ENCODE data around the gene SLC2A11. TPM values are rescaled to one million over a fixed set of nuclear protein-coding genes. Genes with fewer than 3 reads are reported as not detected.
"Not testable (repeated sequence)": the region's sequence is repeated elsewhere in the genome, so short reads cannot be mapped to it uniquely, and the experiment has no call there.

Gene SLC2A11
- total RNA-seq, 2 donors from 2014 or later: 15.1 to 27.0 TPM

GRCh38 chr22:23915290-23915689 lies 57.6 kb downstream of the SLC2A11 start:
- TF ChIP-seq POLR2AphosphoS5 (IDR thresholded peaks at IDR 0.05) (no peak), POLR2A (IDR thresholded peaks at IDR 0.05) (no peak)
- TF ChIP-seq, protein P1, sequence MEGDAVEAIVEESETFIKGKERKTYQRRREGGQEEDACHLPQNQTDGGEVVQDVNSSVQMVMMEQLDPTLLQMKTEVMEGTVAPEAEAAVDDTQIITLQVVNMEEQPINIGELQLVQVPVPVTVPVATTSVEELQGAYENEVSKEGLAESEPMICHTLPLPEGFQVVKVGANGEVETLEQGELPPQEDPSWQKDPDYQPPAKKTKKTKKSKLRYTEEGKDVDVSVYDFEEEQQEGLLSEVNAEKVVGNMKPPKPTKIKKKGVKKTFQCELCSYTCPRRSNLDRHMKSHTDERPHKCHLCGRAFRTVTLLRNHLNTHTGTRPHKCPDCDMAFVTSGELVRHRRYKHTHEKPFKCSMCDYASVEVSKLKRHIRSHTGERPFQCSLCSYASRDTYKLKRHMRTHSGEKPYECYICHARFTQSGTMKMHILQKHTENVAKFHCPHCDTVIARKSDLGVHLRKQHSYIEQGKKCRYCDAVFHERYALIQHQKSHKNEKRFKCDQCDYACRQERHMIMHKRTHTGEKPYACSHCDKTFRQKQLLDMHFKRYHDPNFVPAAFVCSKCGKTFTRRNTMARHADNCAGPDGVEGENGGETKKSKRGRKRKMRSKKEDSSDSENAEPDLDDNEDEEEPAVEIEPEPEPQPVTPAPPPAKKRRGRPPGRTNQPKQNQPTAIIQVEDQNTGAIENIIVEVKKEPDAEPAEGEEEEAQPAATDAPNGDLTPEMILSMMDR (IDR thresholded peaks at IDR 0.05): no peak
- H3K9me3 ChIP-seq: no peaks in the 10 kb centered on the region
- intact Hi-C loops (cut with DNase I): no loop called here
- DNase-seq (ENCODE audit: low spot score): no peak
- WGBS: 81% methylated on average over 3 of the region's 3 CpGs
- H3K27me3 ChIP-seq (replicated peaks; ENCODE audit: insufficient read depth): no peaks in the 10 kb centered on the region
- H3K27ac ChIP-seq: no peak overlapping the region
- no peaks in the 10 kb centered on the region for H3K36me3 ChIP-seq
- H3K4me3 ChIP-seq: no peak overlapping the region
- no peaks in the 10 kb centered on the region for H3K4me1 ChIP-seq (replicated peaks)

DNA sequence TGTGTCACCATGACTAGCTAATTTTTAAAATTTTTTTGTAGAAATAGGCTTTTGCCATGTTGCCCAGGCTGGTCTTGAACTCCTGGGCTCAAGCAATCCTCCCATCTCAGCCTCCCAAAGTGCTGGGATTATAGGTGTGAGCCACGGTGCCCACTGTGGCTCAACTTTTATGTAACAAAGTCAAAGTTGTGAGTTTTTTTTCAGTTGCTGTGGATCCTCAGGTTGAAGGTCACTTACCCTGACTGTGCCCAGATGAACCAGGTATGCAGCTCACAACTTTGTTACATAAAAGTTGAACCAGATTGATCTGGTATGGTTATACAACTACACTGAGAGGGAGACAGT lies 62.6 kb downstream of the SLC2A11 start:
- intact Hi-C loops (cut with DNase I); H3K4me1 ChIP-seq (replicated peaks); H3K9me3 ChIP-seq; DNase-seq (ENCODE audit: low spot score); H3K36me3 ChIP-seq; H3K4me3 ChIP-seq; H3K27ac ChIP-seq; H3K27me3 ChIP-seq (replicated peaks; ENCODE audit: insufficient read depth): not testable (repeated sequence)
- 96% methylated on average over 1 of the region's 1 CpG for WGBS

DNA sequence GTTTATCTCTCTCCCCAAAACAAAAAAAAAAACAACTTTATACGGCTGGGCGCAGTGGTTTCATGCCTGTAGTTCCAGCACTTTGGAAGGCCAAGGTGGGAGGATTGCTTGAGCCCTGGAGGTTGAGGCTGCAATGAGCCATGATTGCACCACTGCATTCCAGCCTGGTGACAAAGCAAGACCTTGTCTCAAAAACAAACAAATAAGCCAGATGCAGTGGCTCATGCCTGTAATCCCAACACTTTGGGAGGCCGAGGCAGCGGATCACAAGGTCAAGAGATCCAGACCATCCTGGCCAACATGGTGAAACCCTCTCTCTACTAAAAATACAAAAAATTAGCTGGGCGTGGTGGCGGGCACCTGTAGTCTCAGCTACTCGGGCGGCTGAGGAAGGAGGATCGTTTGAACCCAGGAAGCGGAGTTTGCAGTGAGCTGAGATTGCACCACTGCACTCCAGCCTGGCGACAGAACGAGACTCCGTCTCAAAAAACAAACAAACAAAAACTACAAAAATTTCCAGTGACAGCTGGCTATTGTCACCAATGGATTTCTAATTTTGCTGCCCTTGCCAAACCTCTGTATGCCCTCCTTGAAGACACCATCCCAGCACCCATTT lies 64.0 kb downstream of the SLC2A11 start:
- H3K27ac ChIP-seq; H3K4me3 ChIP-seq; DNase-seq (ENCODE audit: low spot score); intact Hi-C loops (cut with DNase I); H3K36me3 ChIP-seq; H3K4me1 ChIP-seq (replicated peaks); H3K27me3 ChIP-seq (replicated peaks; ENCODE audit: insufficient read depth); H3K9me3 ChIP-seq: not testable (repeated sequence)
- WGBS: 82% methylated on average over 13 of the region's 13 CpGs

GRCh38 chr22:23922921-23923320 lies 65.2 kb downstream of the SLC2A11 start:
- no peak for DNase-seq (ENCODE audit: low spot score)
- H3K27me3 ChIP-seq (replicated peaks; ENCODE audit: insufficient read depth): no peaks in the 10 kb centered on the region
- no peaks in the 10 kb centered on the region for H3K9me3 ChIP-seq
- H3K4me3 ChIP-seq: no peak overlapping the region
- TF ChIP-seq POLR2A (IDR thresholded peaks at IDR 0.05): no peak
- TF ChIP-seq, protein P1 (IDR thresholded peaks at IDR 0.05): no peak
- no peak for TF ChIP-seq POLR2AphosphoS5 (IDR thresholded peaks at IDR 0.05)
- intact Hi-C loops (cut with DNase I): no loop called here
- no peaks in the 10 kb centered on the region for H3K36me3 ChIP-seq
- H3K27ac ChIP-seq: no peak overlapping the region
- WGBS: 66% methylated on average over 2 of the region's 2 CpGs
- H3K4me1 ChIP-seq (replicated peaks): no peaks in the 10 kb centered on the region

- WGBS: 78% methylated on average over 6 of the region's 6 CpGs
- no peak overlapping the region for H3K27ac ChIP-seq
- H3K4me1 ChIP-seq (replicated peaks): no peaks in the 10 kb centered on the region
- no peaks in the 10 kb centered on the region for H3K9me3 ChIP-seq
- intact Hi-C loops (cut with DNase I): loop anchor here (5.0 kb wide), 1 partner anchor 47 kb away; the partner anchor contains the start of gene DDT
- no peaks in the 10 kb centered on the region for H3K27me3 ChIP-seq (replicated peaks; ENCODE audit: insufficient read depth)
- TF ChIP-seq POLR2AphosphoS5 (IDR thresholded peaks at IDR 0.05): no peak
- no peak for TF ChIP-seq POLR2A (IDR thresholded peaks at IDR 0.05)
- no peak for DNase-seq (ENCODE audit: low spot score)
- no peaks in the 10 kb centered on the region for H3K36me3 ChIP-seq
- H3K4me3 ChIP-seq: no peak overlapping the region
Observed at GRCh38 chr22:23925020-23925606, 67.4 kb downstream of the SLC2A11 start.

GRCh38 chr22:23926561-23926960 lies 68.9 kb downstream of the SLC2A11 start:
- 68% methylated on average over 14 of the region's 14 CpGs for WGBS
- H3K27me3 ChIP-seq (replicated peaks; ENCODE audit: insufficient read depth): no peaks in the 10 kb centered on the region
- intact Hi-C loops (cut with DNase I): loop anchor here (5.0 kb wide), 1 partner anchor 46 kb away; the partner anchor contains the start of gene DDT
- H3K36me3 ChIP-seq: no peaks in the 10 kb centered on the region
- no peak overlapping the region for H3K27ac ChIP-seq
- TF ChIP-seq POLR2A (IDR thresholded peaks at IDR 0.05): no peak
- TF ChIP-seq POLR2AphosphoS5 (IDR thresholded peaks at IDR 0.05): no peak
- TF ChIP-seq, protein P1 (IDR thresholded peaks at IDR 0.05): no peak
- H3K9me3 ChIP-seq: no peaks in the 10 kb centered on the region
- H3K4me3 ChIP-seq: no peak overlapping the region
- no peak for DNase-seq (ENCODE audit: low spot score)
- no peaks in the 10 kb centered on the region for H3K4me1 ChIP-seq (replicated peaks)

Small RNA genes lying within 50 kb of the gene (small RNA-seq; reads per million reads assigned to genes)
- gene RN7SL268P: 0 reads per million in 2 donors

Other genes with a start within 250 kb of the SLC2A11 start
- 1 to 10 TPM in 1 of 2 donors, not detected in 1; 2.8 TPM for gene DRICH1, start 225.6 kb upstream of the SLC2A11 start, total RNA-seq
- under 1 TPM in 1 of 2 donors, not detected in 1; 0.91 TPM for gene RGL4, start 166.9 kb upstream of the SLC2A11 start, total RNA-seq
- gene ZNF70, start 106.8 kb upstream of the SLC2A11 start, total RNA-seq: 1 to 10 TPM; 5.2 to 8.1 TPM
- not detected for gene VPREB3, start 103.5 kb upstream of the SLC2A11 start, total RNA-seq
- gene C22orf15, start 94.9 kb upstream of the SLC2A11 start, total RNA-seq: not detected
- 10 to 100 TPM; 17.3 to 59.3 TPM for gene CHCHD10, start 89.9 kb upstream of the SLC2A11 start, total RNA-seq
- gene MMP11, start 85.0 kb upstream of the SLC2A11 start, total RNA-seq: 10 to 100 TPM in 1 of 2 donors, 1 to 10 TPM in 1; 6.3 to 26.6 TPM
- 100 to 1,000 TPM in 1 of 2 donors, 10 to 100 TPM in 1; 77.2 to 136 TPM for gene SMARCB1, start 70.9 kb upstream of the SLC2A11 start, total RNA-seq
- 1 to 10 TPM in 1 of 2 donors, not detected in 1; 6.9 TPM for gene DERL3, start 18.9 kb upstream of the SLC2A11 start, total RNA-seq
- 100 to 1,000 TPM; 501 to 587 TPM for gene MIF, start 36.5 kb downstream of the SLC2A11 start, total RNA-seq
- 10 to 100 TPM in 1 of 2 donors, 1 to 10 TPM in 1; 3.9 to 16.2 TPM for gene GSTT2B, start 103.3 kb downstream of the SLC2A11 start, total RNA-seq
- gene DDTL, start 109.0 kb downstream of the SLC2A11 start, total RNA-seq: 1 to 10 TPM in 1 of 2 donors, not detected in 1; 2.2 TPM
- gene DDT, start 116.6 kb downstream of the SLC2A11 start, total RNA-seq: 100 to 1,000 TPM; 131 to 285 TPM
- not detected for gene GSTT2, start 122.3 kb downstream of the SLC2A11 start, total RNA-seq
- under 1 TPM in 1 of 2 donors, not detected in 1; 0.80 TPM for gene GSTT4, start 147.6 kb downstream of the SLC2A11 start, total RNA-seq
- gene CABIN1, start 153.4 kb downstream of the SLC2A11 start, total RNA-seq: 10 to 100 TPM; 41.1 to 85.8 TPM

All from prostate gland (tissue), 2 donors.